Ishikawa (cell line): ENCODE results near the gene SLX9.

Experiments
- CEBPB ChIP-seq: IDR thresholded peaks from 2 replicates; pipeline ENCODE4 v1.6.1; 2012
- CREB1 ChIP-seq: IDR thresholded peaks from 2 replicates; pipeline ENCODE4 v1.6.1; 2012; ENCODE audit warnings: low read depth
- EGR1 ChIP-seq: IDR thresholded peaks from 2 replicates; pipeline ENCODE4 v1.6.1; 2012
- EP300 ChIP-seq: IDR thresholded peaks from 2 replicates; pipeline ENCODE4 v1.6.1; 2012; ENCODE audit warnings: borderline replicate concordance
- FOXM1 ChIP-seq: IDR thresholded peaks from 2 replicates; pipeline ENCODE4 v1.6.1; 2012; ENCODE audit warnings: low read depth, borderline replicate concordance
- NFIC ChIP-seq: IDR thresholded peaks from 2 replicates; pipeline ENCODE4 v1.6.1; 2012
- RAD21 ChIP-seq: IDR thresholded peaks from 2 replicates; pipeline ENCODE4 v1.6.1; 2012; ENCODE audit warnings: low read depth
- TAF1 ChIP-seq: IDR thresholded peaks from 2 replicates; pipeline ENCODE4 v1.6.1; 2012; ENCODE audit warnings: low read depth, mild to moderate bottlenecking
- TEAD4 ChIP-seq: IDR thresholded peaks from 2 replicates; pipeline ENCODE4 v1.6.1; 2012
- YY1 ChIP-seq: IDR thresholded peaks from 2 replicates; pipeline ENCODE4 v1.6.1; 2012; ENCODE audit warnings: low read depth
- ZBTB7A ChIP-seq: IDR thresholded peaks from 2 replicates; pipeline ENCODE4 v1.6.1; 2012; ENCODE audit warnings: low read depth
- TF ChIP-seq, protein P1 (sequence below): IDR thresholded peaks from 2 replicates; pipeline ENCODE4 v1.6.1; 2012
- TF ChIP-seq, protein P2 (sequence below): IDR thresholded peaks from 2 replicates; pipeline ENCODE4 v1.6.1; 2012; ENCODE audit warnings: low read depth, mild to moderate bottlenecking

DNA sequence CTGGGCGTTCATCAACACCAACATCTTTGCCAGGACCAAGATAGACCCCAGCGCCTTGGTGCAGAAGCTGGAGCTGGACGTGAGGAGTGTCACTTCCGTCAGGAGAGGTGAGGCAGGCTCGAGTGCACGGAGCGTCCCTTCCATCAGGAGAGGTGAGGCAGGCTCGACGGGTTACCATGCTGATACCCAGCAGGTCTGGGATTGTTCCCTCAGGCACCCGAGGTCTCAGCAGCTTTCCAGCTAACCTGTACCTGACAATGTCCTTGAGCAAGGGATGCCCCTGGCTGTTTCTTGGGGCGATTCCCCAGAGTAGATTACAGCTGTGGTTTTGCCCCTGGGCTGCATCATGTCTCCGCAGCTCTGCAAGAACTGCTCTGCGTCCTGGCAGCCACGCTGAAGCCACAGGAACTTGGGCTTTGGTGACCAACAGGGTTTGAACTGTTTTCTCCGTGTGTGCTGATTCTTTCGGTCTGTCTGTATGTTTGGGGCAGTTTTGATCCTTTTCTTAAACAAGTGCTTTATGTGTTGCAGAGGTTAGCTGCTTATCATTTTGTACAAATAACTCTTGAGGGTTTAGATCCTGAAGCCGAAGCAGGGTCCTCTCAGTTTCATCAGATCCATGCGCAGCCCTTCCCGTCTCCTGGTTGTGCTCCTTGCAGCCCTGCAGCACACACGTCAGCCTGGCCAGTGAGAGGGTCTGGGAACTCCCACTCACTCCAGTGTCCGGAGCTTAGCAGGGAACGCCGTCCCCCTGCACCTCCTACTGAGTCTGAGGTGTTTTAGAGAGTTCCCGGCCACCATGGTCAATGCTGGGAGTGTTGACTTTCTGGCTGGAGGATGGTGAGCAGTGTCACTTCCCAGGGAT lies 4.1 kb downstream of the SLX9 start:
- TF ChIP-seq EGR1 (no peak), TAF1 (no peak), EP300 (no peak), CEBPB (no peak), RAD21 (no peak), ZBTB7A (no peak), YY1 (no peak), FOXM1 (no peak), NFIC (no peak), CREB1 (no peak), TEAD4 (no peak)
- TF ChIP-seq, protein P1, sequence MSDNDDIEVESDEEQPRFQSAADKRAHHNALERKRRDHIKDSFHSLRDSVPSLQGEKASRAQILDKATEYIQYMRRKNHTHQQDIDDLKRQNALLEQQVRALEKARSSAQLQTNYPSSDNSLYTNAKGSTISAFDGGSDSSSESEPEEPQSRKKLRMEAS = no peak
- TF ChIP-seq, protein P2, sequence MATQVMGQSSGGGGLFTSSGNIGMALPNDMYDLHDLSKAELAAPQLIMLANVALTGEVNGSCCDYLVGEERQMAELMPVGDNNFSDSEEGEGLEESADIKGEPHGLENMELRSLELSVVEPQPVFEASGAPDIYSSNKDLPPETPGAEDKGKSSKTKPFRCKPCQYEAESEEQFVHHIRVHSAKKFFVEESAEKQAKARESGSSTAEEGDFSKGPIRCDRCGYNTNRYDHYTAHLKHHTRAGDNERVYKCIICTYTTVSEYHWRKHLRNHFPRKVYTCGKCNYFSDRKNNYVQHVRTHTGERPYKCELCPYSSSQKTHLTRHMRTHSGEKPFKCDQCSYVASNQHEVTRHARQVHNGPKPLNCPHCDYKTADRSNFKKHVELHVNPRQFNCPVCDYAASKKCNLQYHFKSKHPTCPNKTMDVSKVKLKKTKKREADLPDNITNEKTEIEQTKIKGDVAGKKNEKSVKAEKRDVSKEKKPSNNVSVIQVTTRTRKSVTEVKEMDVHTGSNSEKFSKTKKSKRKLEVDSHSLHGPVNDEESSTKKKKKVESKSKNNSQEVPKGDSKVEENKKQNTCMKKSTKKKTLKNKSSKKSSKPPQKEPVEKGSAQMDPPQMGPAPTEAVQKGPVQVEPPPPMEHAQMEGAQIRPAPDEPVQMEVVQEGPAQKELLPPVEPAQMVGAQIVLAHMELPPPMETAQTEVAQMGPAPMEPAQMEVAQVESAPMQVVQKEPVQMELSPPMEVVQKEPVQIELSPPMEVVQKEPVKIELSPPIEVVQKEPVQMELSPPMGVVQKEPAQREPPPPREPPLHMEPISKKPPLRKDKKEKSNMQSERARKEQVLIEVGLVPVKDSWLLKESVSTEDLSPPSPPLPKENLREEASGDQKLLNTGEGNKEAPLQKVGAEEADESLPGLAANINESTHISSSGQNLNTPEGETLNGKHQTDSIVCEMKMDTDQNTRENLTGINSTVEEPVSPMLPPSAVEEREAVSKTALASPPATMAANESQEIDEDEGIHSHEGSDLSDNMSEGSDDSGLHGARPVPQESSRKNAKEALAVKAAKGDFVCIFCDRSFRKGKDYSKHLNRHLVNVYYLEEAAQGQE = no peak
